Naive thymus-derived CD8-positive, alpha-beta T cell (primary cell): ENCODE data around the gene RBM19. TPM values are rescaled to one million over a fixed set of nuclear protein-coding genes. Genes with fewer than 3 reads are reported as not detected.

Experiments
- ATAC-seq, 2 donors: fragments of 150-1000 bp; cut with Tn5 transposase in 1 of 2; sonication (Bioruptor Pico), chemical (Tn5 transposase) in 1 of 2; 1 replicate in 1 of 2; 2 replicates in 1 of 2; pipeline ENCODE4 v1.10.0; 2021; ENCODE audit warnings: mild to moderate bottlenecking in 2 of 2, moderate library complexity in 2 of 2
- POLR2A ChIA-PET: fragments of 350-600 bp; sonication (Branson Sonifier 250); formaldehyde crosslinking; loops from one replicate; lab custom pipeline; 2021; ENCODE audit warnings: antibody characterized with exemption; lab: Charles Lee
- DNase-seq, 10 donors: peaks; one replicate each; pipeline versions ENCODE4 v3.0.0 to v3.0.0-alpha.2; 2020 to 2022
- H3K27ac Mint-ChIP-seq, 10 donors: one replicate each; pipeline ENCODE4 v1.8.0; 2020 to 2022; ENCODE audit warnings: mild to moderate bottlenecking in 10 of 10, mixed read lengths in 10 of 10, moderate library complexity in 4 of 10, inconsistent platforms in 1 of 10
- H3K27me3 Mint-ChIP-seq, 5 donors: one replicate each; pipeline ENCODE4 v1.8.0; 2021 to 2022; ENCODE audit warnings: mixed read lengths in 5 of 5
- H3K36me3 Mint-ChIP-seq, 3 donors: one replicate each; pipeline ENCODE4 v1.8.0; 2020 to 2022; ENCODE audit warnings: mixed read lengths in 3 of 3, mild to moderate bottlenecking in 2 of 3, inconsistent platforms in 1 of 3
- H3K4me1 Mint-ChIP-seq, 4 donors: one replicate each; pipeline ENCODE4 v1.8.0; 2021 to 2022; ENCODE audit warnings: mixed read lengths in 4 of 4
- H3K4me3 Mint-ChIP-seq, 10 donors: one replicate each; pipeline ENCODE4 v1.8.0; 2020 to 2022; ENCODE audit warnings: mild to moderate bottlenecking in 10 of 10, mixed read lengths in 10 of 10, moderate library complexity in 6 of 10, inconsistent platforms in 1 of 10
- H3K9me3 Mint-ChIP-seq, 9 donors: one replicate each; pipeline ENCODE4 v1.8.0; 2020 to 2022; ENCODE audit warnings: mixed read lengths in 9 of 9, mild to moderate bottlenecking in 3 of 9, inconsistent platforms in 1 of 9, moderate library complexity in 1 of 9
- polyA plus RNA-seq, 3 donors: library from polyadenylated mRNA; unstranded; fragments of 300-500 nt; fragmentation: Illumina TruSeq; gene quantifications; one replicate each; pipeline ENCODE4 v1.2.3, GENCODE V29; 2021
- total RNA-seq, 8 experiments: library from RNA in 2 of 8; stranded (reverse) in 2 of 8; gene quantifications; one replicate each; pipeline ENCODE4 v1.2.3 and lab custom pipeline; 2021 to 2026

The RBM19 gene
- total and polyA plus RNA-seq, 5 experiments from 2014 or later = 5.4 to 84.6 (median 15.4) TPM

- POLR2A ChIA-PET = no interaction called here
- Mint-ChIP-seq H3K4me1 (peaks cover 0 to 6% (median under 1%) of the 10 kb centered on the region in 4 donors), H3K4me3 (no peak overlapping the region), H3K27me3 (no peaks in the 10 kb centered on the region), H3K9me3 (no peaks in the 10 kb centered on the region), H3K36me3 (peaks cover 8 to 58% (median 41%) of the 10 kb centered on the region in 3 donors), H3K27ac (no peak overlapping the region)
- DNase-seq (no peak), ATAC-seq (no peak)
These were observed 76.1 kb downstream of the RBM19 start for GRCh38 chr12:113889891-113890581.

GRCh38 chr12:113889076-113889475 is 77.0 kb downstream of the RBM19 start:
- H3K27me3 Mint-ChIP-seq = no peaks in the 10 kb centered on the region
- POLR2A ChIA-PET = no interaction called here
- H3K36me3 Mint-ChIP-seq = peaks cover 11 to 62% (median 46%) of the 10 kb centered on the region in 3 donors
- DNase-seq (no peak), ATAC-seq (no peak)
- H3K27ac Mint-ChIP-seq = peak overlapping the region in 1 of 10 donors; percentile 34
- H3K4me3 Mint-ChIP-seq = no peak overlapping the region
- H3K4me1 Mint-ChIP-seq = peaks cover 0 to 6% (median under 1%) of the 10 kb centered on the region in 4 donors
- H3K9me3 Mint-ChIP-seq = no peaks in the 10 kb centered on the region

GRCh38 chr12:113888435-113888834 is 77.7 kb downstream of the RBM19 start:
- H3K4me3 Mint-ChIP-seq = no peak overlapping the region
- H3K4me1 Mint-ChIP-seq = peaks cover 0 to 6% (median under 1%) of the 10 kb centered on the region in 4 donors
- H3K27ac Mint-ChIP-seq = peak overlapping the region in 1 of 10 donors; percentile 34
- DNase-seq = no peak
- peaks cover 9 to 64% (median 43%) of the 10 kb centered on the region in 3 donors for H3K36me3 Mint-ChIP-seq
- POLR2A ChIA-PET = no interaction called here
- H3K27me3 Mint-ChIP-seq = no peaks in the 10 kb centered on the region
- ATAC-seq = no peak
- H3K9me3 Mint-ChIP-seq = no peaks in the 10 kb centered on the region

- POLR2A ChIA-PET = no interaction called here
- no peak overlapping the region for H3K27ac Mint-ChIP-seq
- DNase-seq = no peak
- no peak for ATAC-seq
- peaks cover 6 to 63% (median 43%) of the 10 kb centered on the region in 3 donors for H3K36me3 Mint-ChIP-seq
- no peak overlapping the region for H3K4me3 Mint-ChIP-seq
- peaks cover 0 to 9% (median under 1%) of the 10 kb centered on the region in 4 donors for H3K4me1 Mint-ChIP-seq
- H3K27me3 Mint-ChIP-seq = no peaks in the 10 kb centered on the region
- H3K9me3 Mint-ChIP-seq = no peaks in the 10 kb centered on the region
These were observed 78.2 kb downstream of the RBM19 start for GRCh38 chr12:113887906-113888305.

GRCh38 chr12:113886721-113887120 is 79.4 kb downstream of the RBM19 start:
- ATAC-seq = no peak
- Mint-ChIP-seq H3K27ac (no peak overlapping the region), H3K9me3 (no peaks in the 10 kb centered on the region), H3K4me3 (no peak overlapping the region), H3K27me3 (no peaks in the 10 kb centered on the region), H3K36me3 (peaks cover 6 to 58% (median 45%) of the 10 kb centered on the region in 3 donors), H3K4me1 (peaks cover 0 to 13% (median 3%) of the 10 kb centered on the region in 4 donors)
- DNase-seq = no peak
- POLR2A ChIA-PET = no interaction called here

GRCh38 chr12:113884392-113884791 is 81.7 kb downstream of the RBM19 start:
- Mint-ChIP-seq H3K36me3 (peaks cover 6 to 65% (median 39%) of the 10 kb centered on the region in 3 donors), H3K27ac (no peak overlapping the region), H3K9me3 (no peaks in the 10 kb centered on the region), H3K27me3 (no peaks in the 10 kb centered on the region), H3K4me1 (peaks cover 0 to 13% (median 7%) of the 10 kb centered on the region in 4 donors), H3K4me3 (no peak overlapping the region)
- ATAC-seq (no peak), DNase-seq (no peak)
- POLR2A ChIA-PET = no interaction called here

GRCh38 chr12:113882690-113883089 is 83.4 kb downstream of the RBM19 start:
- Mint-ChIP-seq H3K4me3 (no peak overlapping the region), H3K9me3 (no peaks in the 10 kb centered on the region), H3K36me3 (peaks cover 6 to 59% (median 33%) of the 10 kb centered on the region in 3 donors), H3K27me3 (no peaks in the 10 kb centered on the region), H3K4me1 (peaks cover 0 to 14% (median 4%) of the 10 kb centered on the region in 4 donors), H3K27ac (peak overlapping the region in 1 of 10 donors; percentile 37)
- ATAC-seq (no peak), DNase-seq (no peak)
- POLR2A ChIA-PET = no interaction called here

- POLR2A ChIA-PET = no interaction called here
- Mint-ChIP-seq H3K4me1 (peaks cover 0 to 14% (median 4%) of the 10 kb centered on the region in 4 donors), H3K27me3 (no peaks in the 10 kb centered on the region), H3K27ac (peak overlapping the region in 1 of 10 donors; percentile 74), H3K9me3 (no peaks in the 10 kb centered on the region), H3K36me3 (peaks cover 6 to 55% (median 28%) of the 10 kb centered on the region in 3 donors), H3K4me3 (no peak overlapping the region)
- no peak for DNase-seq
- ATAC-seq = no peak
These were observed 84.8 kb downstream of the RBM19 start for GRCh38 chr12:113880988-113881962.

GRCh38 chr12:113880326-113880725 is 85.8 kb downstream of the RBM19 start:
- Mint-ChIP-seq H3K9me3 (no peaks in the 10 kb centered on the region), H3K4me3 (no peak overlapping the region), H3K4me1 (peaks cover 0 to 14% (median 4%) of the 10 kb centered on the region in 4 donors), H3K36me3 (peaks cover 6 to 54% (median 30%) of the 10 kb centered on the region in 3 donors), H3K27me3 (no peaks in the 10 kb centered on the region), H3K27ac (peak overlapping the region in 1 of 10 donors; percentile 74)
- DNase-seq (no peak), ATAC-seq (no peak)
- POLR2A ChIA-PET = no interaction called here

GRCh38 chr12:113879658-113880057 is 86.5 kb downstream of the RBM19 start:
- H3K27ac Mint-ChIP-seq = no peak overlapping the region
- H3K4me3 Mint-ChIP-seq = no peak overlapping the region
- POLR2A ChIA-PET = no interaction called here
- ATAC-seq (no peak), DNase-seq (no peak)
- H3K9me3 Mint-ChIP-seq = no peaks in the 10 kb centered on the region
- no peaks in the 10 kb centered on the region for H3K27me3 Mint-ChIP-seq
- peaks cover 0 to 55% (median 30%) of the 10 kb centered on the region in 3 donors for H3K36me3 Mint-ChIP-seq
- H3K4me1 Mint-ChIP-seq = peaks cover 0 to 14% (median 4%) of the 10 kb centered on the region in 4 donors

- Mint-ChIP-seq H3K36me3 (peaks cover 0 to 45% (median 32%) of the 10 kb centered on the region in 3 donors), H3K27ac (no peak overlapping the region), H3K9me3 (no peaks in the 10 kb centered on the region), H3K4me3 (no peak overlapping the region), H3K27me3 (no peaks in the 10 kb centered on the region), H3K4me1 (peaks cover 0 to 14% (median 2%) of the 10 kb centered on the region in 4 donors)
- DNase-seq = no peak
- POLR2A ChIA-PET = no interaction called here
- no peak for ATAC-seq
These were observed 88.5 kb downstream of the RBM19 start for GRCh38 chr12:113877607-113878006.

- Mint-ChIP-seq H3K36me3 (peaks cover 0 to 41% (median 32%) of the 10 kb centered on the region in 3 donors), H3K27ac (no peak overlapping the region), H3K9me3 (no peaks in the 10 kb centered on the region)
These were observed 90.0 kb downstream of the RBM19 start for GRCh38 chr12:113876160-113876559.

More at GRCh38 chr12:113876160-113876559, 90.0 kb downstream of the RBM19 start:
- Mint-ChIP-seq H3K4me3 (no peak overlapping the region), H3K27me3 (no peaks in the 10 kb centered on the region), H3K4me1 (peaks cover 0 to 13% (median 2%) of the 10 kb centered on the region in 4 donors)
- ATAC-seq (no peak), DNase-seq (no peak)
- POLR2A ChIA-PET = no interaction called here
